Fibroblast of pulmonary artery (primary cell): ENCODE measurements around the gene ACYP1.

Experiments used
- DNase-seq: peaks from one replicate; pipeline ENCODE4 v3.0.0-alpha.2; 2010; ENCODE audit warnings: low read depth
- H3K4me3 ChIP-seq: replicated peaks from 2 replicates; pipeline ENCODE4 v1.5.1; 2011; ENCODE audit warnings: low read depth, mild to moderate bottlenecking, control low read depth, low read length, moderate library complexity
- TF ChIP-seq, protein P1 (sequence below): IDR thresholded peaks from 2 replicates; pipeline ENCODE4 v1.5.1; 2011; ENCODE audit warnings: mild to moderate bottlenecking, control low read depth, low read length, inconsistent platforms; ENCODE audit errors: missing control alignments

Gene ACYP1

DNA sequence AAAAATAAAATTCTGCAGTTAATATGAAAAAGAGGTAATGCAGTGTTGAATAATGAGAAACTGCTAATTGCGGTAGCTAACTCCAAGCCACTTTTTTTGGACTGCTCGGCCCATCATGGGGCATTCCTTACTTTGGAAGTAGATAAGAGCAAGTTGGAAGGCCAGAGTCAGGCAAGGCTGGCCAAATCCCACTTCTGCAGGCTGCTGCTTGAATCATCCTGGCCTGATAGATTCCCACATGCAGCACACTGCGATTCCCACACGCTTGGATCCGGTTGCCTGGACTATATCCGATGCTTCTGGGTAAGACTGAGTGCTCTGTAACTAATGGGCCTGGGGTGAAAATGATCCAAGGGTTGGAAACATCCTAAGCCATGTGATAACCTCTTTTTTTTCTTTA is 50.5 kb downstream of the ACYP1 start:
- no peak overlapping the region for H3K4me3 ChIP-seq
- TF ChIP-seq, protein P1, sequence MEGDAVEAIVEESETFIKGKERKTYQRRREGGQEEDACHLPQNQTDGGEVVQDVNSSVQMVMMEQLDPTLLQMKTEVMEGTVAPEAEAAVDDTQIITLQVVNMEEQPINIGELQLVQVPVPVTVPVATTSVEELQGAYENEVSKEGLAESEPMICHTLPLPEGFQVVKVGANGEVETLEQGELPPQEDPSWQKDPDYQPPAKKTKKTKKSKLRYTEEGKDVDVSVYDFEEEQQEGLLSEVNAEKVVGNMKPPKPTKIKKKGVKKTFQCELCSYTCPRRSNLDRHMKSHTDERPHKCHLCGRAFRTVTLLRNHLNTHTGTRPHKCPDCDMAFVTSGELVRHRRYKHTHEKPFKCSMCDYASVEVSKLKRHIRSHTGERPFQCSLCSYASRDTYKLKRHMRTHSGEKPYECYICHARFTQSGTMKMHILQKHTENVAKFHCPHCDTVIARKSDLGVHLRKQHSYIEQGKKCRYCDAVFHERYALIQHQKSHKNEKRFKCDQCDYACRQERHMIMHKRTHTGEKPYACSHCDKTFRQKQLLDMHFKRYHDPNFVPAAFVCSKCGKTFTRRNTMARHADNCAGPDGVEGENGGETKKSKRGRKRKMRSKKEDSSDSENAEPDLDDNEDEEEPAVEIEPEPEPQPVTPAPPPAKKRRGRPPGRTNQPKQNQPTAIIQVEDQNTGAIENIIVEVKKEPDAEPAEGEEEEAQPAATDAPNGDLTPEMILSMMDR = no peak
- DNase-seq = no peak

DNA sequence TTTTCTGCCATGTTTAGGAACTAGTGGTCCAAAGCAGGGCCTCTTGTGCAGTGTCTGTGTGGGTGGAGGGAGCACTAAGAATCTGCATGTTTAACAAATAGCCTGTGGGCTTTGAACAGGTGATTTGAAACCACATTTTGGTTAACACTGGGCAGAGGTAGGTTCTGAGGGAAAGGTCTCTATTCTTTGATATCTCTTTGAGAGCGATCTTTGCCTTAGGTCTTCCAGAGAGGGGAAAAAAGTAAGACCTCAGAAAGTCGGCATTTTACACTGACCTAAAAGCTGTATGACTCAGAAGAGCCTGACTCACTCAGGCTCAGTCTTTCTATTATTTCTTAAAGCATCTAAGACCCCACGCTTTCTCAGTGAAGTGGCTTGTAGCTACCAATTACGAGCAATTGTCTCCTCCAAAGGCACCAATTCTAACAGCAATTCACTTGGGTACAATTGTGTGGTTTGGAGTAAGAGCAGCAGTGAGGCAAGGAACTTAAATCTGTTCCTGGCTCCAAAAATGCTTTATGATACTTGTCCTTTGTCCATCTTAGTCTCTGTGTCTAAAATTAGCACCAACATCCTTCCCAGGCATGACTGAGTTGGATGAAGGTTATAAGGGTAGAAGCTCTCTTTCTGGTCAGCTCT is 52.3 kb downstream of the ACYP1 start:
- TF ChIP-seq, protein P1 = no peak
- peak; percentile 65 for DNase-seq
- no peak overlapping the region for H3K4me3 ChIP-seq

DNA sequence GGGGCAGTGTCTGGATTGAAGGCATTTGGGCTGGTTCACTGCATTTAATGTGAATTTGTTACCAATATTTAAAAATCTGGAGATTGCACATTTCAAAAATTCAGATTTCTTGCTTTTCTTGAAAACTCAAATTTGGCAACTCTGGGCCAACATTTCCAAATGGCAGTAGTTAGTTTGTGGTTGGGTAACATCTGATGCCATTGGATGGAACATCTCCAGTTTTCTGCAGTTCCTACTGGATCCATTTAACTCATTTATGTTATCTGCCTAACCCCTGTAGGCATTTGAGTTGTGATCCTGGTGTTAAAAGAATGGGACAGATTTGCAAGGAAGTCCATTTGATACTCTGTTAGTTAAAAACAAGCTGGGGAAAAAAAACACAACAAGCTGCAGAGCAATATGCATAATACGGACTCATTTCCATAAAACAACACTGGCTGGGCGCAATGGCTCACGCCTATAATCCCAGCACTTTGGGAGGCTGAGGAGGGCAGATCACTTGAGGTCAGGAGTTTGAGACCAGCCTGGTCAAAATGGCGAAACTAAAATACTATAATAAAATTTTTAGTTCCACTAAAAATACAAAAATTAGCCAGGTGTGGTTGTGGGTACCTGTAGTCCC is 53.2 kb downstream of the ACYP1 start:
- no peak overlapping the region for H3K4me3 ChIP-seq
- TF ChIP-seq, protein P1 = no peak
- DNase-seq = peak; percentile 39

DNA sequence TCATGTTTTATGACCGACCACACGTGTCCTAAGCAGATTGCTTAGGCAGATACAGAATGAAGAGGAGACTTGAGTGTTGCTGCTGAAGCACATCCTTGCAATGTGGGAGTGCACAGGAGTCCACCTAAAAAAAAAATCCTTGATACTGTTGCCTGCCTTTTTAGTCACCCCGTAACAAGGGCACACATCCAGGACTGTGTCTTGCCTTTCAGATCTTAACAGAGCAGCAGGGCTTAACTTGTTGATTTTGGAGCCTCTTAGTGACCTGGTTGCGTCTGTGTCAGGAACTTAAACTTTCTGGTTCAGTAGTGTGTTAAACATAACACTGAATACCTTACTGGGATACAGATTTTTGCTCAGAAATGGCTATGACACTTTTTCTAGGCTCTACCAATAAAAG is 54.6 kb downstream of the ACYP1 start:
- no peak for DNase-seq
- TF ChIP-seq, protein P1 = no peak
- H3K4me3 ChIP-seq = no peak overlapping the region

DNA sequence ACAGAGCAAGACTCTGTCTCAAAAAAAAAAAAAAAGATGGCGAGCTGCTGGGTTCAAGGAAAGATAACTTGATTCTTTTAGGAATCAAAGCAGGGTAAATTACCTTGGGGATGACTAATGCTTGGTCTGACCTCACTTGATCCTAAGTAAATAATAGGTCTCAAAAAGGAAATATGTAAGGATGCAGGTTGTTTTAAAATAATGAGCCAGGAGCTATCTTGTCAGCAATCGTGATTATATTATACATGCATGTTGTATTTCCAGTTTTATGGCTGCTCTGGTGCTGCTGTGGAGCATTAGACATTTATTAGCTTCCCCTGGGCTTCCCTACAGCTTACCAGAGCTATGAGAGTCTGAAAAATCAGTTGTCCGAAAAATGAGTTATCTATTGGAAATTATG is 58.5 kb downstream of the ACYP1 start:
- TF ChIP-seq, protein P1 = no peak
- DNase-seq = no peak
- H3K4me3 ChIP-seq = no peak overlapping the region

DNA sequence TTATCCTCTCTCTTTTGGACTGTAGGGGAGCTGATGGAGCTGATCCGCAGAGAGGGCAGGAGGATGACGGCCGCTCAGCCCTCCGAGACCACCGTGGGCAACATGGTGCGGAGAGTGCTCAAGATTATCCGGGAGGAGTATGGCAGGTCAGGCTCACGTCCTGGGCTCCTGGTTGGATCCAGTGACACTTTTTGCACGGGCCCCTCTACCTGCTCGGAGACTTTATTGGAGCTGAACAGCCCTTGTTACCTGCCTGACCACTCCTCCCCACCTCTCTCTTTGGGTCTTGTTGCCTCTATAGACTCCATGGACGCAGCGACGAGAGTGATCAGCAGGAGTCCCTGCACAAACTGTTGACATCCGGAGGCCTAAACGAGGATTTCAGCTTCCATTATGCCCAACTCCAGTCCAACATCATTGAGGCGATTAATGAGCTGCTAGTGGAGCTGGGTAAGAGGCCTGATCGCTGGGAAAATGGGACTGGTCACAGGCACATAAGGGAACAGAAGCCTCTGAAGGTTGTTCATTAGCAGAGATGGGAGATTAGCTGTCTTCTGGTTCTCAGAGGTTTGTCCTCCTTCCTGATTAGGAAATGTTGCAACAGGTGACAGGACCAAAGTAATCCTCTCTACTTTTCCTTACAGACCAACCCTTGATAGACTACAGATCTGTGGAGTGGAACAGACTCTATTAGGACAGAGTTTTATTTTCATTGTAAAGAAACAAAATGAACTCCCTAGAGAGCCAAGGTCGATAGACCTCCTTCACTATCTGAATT is 60.4 kb downstream of the ACYP1 start:
- no peak for DNase-seq
- H3K4me3 ChIP-seq = peak overlapping the region; percentile 93
- TF ChIP-seq, protein P1 = no peak
